HG02884 (cell line): Measurements from ENCODE around the gene AMBRA1.
"Not testable (repeated sequence)": the region's sequence is repeated elsewhere in the genome, so short reads cannot be mapped to it uniquely, and the experiment has no call there.

Source experiments
- ATAC-seq: cut with Tn5 transposase; IDR thresholded peaks from one replicate; pipeline ENCODE4 v1.9.1; 2021; ENCODE audit warnings: mild to moderate bottlenecking, moderate library complexity; ENCODE audit not compliant: unreplicated experiment

AMBRA1 gene

DNA sequence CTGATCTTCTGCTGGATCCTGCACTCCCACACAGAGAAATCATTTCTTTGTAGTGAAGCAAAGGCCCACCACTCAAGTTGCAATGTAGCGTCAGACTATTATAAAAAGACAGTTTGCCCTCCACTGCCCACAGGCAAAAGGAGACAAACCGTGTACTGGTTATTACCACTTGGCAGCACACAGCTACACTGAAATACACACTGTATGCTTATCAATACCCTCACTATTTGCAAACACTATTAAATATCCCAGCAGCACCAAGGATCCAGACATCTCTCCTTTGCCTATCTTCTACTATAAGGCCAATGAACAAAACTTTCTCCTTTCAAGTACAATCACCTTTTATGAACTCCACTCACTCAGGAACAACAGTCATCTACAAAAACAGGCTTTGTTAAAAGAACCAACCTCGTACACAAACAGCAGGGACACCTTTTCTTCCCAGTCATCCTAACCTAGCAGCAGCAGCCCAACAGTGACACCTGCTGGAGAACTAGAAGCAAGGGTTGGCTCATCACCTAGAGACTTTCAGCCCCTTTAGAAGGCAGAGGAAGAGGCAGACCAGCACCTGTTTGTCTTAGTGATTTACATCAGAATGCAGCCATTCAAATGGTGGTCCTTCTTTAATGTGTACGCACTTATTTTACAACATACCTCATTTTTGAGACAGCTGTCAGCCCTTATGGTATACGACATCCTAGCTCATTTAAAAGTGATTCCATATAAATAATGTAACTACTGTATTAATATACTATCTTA lies 56.1 kb downstream of the AMBRA1 start:
- no peak for ATAC-seq

DNA sequence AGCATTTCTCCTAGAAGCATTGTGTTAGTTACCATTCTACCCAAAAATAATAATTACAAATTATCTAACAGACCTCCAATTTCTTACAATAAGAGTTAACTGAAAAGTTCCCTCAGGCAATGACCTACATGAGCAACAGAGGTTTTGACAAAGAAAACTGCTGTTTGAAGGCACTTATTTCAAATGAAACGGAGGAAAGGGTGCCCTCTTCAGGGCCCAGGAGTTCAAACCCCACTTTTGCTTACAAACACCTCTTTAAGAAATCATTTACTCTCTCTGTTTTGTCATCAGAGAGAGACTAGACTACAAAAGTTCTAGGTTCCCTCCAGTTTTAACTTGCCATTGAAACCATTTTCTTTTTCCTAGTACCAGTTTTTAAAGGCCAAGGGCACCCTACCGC lies 56.7 kb downstream of the AMBRA1 start:
- no peak for ATAC-seq

DNA sequence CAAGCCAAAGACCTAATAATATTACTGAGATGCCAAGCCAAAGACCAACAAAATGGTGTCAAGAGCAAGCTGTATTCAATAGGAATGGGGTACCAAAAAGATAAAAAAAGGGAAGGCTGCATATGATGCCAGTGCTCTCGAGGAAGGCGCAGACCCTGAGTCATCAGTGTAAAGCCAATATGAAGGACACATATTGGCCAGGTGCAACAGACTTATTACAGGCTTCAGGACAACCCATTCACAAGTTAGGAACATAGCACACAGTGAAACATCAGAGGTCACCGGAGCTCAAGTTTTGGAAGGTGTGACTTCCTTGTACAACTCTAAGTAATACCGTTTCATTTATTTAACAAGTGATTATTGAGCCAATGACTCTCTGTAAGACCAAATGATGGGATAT lies 58.1 kb downstream of the AMBRA1 start:
- ATAC-seq, result no peak

DNA sequence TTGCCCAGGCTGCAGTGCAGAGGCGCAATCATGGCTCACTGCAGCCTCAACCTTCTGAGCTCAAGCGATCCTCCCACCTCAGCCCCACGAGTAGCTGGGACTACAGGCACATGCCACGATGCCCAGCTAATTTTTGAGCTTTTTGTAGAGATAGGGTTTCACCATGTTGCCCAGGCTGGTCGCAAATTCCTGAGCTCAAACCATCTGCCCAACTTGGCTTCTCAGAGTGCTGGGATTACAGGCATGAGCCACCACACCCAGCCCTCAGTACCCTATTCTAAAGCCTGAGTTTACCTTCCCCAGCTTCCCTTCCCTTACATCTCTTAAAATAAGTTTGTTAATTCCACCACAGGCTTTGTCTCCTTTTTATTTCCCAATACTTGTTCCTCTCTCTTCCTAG lies 59.1 kb downstream of the AMBRA1 start:
- no peak for ATAC-seq

DNA sequence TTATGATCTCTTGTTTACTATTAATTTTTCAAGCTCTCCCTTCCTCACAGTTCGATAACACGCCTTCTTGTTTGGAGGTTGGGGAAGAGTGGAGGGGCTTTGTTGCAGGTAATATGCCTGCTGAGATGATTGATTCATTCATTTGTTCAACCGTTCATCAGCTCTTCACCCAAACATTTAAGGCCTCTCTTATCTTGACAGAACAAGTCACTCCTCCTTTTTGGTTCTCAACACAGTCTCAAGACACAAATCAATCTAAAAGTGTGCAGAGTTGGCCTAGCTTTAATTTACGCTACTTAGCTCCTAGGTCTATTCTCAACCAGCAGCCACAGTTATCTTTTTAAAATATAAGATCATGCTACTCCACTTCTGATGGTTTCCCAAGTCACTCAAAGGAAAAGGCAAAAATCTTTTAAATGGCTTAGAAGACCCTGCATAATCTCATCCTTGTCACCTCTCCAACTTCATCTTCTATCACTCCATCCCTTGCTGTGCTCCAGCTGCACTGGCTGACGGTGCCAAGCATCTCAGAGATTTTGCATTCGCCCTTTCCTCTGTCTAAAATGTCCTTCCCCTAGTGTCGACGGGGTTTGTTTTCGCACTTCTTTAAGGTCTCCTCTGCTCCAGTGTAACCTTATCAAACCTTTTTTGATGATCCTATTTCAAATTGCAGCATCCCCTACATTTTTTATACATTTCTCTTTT lies 60.3 kb downstream of the AMBRA1 start:
- no peak for ATAC-seq

DNA sequence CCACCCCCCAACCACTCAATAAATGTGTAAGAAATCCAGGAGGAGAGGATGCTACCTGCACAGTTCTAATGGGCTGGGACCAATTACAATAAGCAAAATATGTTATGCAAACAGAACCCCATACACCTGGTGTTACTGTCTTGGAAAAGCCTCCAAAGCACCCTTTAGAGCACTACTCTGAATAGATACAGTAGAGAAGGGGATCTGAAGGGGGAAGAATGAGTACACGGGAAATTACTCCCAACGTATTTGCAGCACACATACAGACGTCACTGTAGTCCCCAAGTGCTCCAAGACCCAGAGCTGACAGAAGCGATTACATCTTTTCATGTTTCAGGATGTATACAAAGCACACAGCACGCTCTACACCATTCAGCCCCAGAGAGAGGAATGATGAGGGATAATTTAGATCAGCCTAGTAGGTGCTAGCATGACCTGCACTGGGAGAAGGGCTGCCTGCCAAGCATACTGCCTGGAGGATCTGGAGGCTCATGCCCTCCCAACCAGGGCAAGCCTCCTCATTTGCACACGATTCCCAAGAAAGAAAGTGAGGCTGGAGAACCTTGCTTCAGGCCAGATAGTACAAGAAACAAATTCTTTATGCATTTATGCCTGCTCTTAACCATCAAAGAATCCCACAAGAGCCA lies 63.8 kb downstream of the AMBRA1 start:
- no peak for ATAC-seq

DNA sequence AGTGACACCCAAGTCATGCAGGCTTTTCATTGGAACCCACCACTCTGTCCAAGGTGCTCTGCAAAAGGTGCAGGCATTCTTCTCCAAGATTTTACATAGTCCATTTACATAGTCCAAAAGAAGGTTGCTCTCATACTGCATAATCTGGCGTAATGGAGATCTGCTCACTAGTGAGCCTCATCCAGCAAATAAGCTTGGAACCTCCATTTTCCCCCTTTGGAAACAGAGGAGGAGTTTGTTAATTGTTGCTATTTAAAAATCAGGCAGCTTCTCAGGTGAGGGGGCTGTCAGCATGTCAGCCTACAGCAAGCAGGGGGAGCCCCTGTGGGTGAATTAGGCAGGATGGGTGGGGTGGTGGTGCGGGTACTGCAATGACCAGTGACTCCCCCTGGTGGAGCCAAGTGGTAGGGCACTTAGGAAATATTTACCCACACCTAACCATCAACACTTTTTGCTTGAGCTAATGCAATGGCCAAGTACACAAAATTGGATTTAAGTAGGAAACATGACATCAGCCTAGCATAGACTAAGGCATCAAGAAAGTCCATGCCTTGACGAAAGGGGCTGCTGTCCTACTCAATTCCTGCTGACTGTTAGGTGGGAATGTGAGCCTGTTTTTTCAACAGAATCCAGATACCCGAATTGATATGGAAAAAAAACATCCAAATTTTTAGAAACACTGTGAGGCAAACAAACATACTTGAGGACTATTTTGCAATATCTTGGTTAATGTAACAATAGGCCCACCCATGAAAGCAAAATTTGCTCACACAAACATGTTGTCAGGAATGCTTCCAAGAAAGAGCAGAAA lies 64.5 kb downstream of the AMBRA1 start:
- ATAC-seq, result no peak

DNA sequence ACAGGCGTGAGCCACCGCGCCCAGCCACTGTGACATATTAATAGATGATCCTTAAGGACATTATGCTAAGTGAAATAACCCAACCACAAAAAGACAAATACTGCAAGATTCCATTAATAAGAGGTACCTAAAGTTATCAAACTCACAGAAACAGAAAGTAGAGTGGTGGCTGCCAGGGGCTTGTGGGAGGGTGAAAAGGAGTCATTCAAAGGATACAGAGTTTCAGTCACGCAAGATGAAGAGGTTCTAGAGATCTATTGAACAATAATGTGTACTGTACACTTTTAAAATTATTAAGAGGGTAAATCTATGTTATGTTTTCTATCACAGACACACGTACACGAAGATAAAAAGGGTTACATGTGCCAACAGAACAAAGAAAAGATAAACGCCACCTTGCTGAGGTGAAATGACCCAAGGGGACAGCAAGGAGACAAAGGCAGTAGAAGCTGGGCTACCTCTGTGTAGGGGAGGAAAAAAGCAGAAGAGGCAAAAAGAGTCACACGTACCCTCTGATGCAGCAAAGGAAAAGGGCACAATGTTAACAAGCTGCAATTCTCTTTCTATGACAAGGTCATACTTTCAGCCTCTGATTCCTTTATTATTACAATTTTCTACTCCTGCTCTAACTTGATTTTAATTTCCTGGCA lies 65.3 kb downstream of the AMBRA1 start:
- ATAC-seq, result no peak

DNA sequence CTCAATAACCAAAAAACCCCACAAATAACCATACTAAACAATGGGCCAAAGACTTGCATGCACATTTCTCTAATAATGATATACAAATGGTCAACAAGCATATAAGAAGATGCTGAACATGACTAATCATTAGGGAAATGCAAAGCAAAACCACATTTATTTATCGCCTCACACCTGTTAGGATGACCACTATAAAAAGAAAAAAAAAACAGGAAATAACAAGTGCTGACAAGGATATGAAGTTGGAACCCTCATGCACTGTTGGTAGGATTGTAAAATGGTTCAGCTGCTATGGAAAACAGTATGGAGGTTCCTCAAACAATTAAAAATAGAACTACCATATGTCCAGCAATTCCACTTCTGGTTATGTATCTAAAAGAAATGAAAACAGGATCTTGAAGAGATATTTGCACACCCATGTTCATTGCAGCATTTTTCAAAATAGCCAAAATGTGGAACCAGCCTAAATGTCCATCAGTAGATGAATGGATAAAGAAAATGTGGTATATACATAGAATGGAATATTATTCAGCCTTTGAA lies 66.2 kb downstream of the AMBRA1 start:
- ATAC-seq, result no peak

DNA sequence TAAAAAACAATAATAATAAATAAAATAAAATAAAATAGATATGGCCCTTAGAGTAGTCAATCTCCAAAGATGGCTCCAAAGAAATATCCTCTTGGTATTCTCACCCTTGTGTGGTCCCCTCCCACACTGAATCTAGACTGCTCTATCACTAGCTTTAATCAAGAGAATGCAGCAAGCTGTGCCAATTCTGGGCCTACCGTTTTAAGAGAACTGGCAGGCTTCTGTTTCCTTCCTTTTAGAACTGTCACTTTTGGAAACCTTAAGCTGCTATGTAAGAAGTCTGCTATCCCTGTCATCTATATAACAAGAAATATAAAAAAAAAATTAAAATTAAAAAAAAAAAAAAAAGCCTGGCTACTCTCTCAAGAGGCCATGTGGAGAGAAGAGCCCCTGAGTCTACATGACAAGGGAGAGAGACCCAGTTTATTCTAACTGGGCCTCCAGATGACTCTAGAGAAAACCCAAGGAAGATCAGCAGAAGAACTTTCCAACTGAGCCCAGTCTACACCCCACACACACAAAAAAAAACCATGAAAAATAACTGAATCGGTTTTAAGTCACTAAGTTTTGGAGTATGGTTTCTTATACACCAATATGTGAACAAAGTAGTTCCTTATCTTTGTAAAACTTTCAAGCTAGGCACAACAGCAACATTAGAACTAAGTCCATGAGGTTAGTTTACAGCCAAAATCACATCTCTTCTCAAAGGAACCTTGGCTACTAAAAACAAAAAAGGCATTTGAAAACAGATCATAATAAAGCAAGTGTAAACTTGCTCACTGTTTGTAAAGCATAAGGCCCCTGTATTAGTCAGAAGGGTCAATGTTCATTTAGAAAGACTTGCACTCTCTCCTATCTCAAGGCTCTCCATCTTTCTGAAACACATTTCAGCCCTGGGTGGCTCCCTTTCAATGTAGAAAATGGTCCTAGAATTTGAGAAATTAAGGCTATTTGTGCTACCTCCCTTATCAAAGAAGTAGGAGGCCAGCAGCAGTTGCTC lies 67.3 kb downstream of the AMBRA1 start:
- no peak for ATAC-seq

DNA sequence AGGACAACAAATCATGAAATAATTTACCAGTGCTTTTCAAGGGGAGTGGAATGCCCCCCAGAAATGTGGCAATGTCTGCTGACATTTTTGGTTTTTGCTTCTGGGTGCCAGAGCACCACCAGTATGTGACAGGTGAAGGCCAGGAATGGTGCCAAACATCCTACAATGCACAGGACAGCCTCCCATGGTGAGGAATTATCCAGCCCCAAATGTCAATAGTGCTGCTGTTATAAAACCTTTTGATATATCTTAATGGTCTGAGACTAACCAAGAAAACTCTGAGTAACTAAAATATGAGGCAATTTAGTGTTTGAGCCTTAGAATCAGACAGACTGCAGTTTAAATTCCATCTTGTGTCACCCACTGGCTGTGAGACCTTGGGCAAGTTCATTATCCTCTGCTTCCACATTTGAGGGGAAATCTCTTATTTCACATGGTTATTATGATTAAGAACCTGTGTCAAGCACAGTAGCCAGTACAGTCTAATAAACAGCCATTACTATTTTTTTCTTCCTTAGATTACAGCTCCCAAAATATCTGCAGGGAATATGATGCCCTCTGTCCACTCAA lies 69.5 kb downstream of the AMBRA1 start:
- no peak for ATAC-seq

DNA sequence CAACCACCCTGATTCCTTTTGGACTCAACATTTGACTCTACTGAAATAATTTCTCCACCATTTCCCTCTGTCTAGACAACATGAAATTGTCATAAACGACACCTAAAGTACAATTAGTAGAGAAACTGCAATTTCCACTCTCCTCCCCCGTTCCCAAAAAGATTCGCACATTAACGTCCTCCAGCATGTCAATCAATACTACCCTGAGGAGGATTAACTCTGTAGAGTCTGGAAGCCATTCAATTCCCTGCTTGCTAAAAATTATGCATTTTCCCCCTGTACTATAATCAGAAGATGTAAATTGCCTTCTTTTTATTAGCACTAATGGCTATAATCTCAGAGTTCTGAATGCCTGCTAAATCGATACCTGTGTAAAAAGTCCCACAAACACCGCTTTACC lies 70.5 kb downstream of the AMBRA1 start:
- ATAC-seq, result no peak

DNA sequence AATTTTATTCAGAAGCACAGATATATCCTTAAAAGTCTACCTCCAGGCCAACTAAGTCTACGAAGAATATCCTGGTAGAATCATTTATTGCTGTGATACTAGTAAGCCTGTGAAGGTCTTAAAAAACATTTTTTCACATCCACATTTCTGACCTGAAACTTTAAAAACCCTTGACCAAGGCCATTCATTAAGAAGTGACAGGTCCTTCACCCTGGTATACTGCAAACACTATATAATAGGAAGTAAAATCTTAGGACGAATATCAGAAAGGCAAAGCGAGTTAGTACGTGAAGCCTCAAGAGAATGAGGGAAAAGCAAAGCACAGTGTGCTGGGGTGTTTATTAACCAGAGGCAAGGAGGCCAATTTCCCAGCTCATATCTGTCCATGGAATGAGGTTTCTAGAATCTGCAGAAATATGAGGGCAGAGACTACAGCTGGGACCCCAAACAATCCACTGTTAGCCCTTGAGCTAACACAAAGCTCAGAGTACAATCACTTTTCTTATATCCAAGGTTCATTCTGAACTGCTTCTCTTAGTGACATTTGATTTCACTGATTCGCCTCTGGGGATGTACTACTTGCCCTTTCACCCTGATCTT lies 71.0 kb downstream of the AMBRA1 start:
- ATAC-seq, result no peak

DNA sequence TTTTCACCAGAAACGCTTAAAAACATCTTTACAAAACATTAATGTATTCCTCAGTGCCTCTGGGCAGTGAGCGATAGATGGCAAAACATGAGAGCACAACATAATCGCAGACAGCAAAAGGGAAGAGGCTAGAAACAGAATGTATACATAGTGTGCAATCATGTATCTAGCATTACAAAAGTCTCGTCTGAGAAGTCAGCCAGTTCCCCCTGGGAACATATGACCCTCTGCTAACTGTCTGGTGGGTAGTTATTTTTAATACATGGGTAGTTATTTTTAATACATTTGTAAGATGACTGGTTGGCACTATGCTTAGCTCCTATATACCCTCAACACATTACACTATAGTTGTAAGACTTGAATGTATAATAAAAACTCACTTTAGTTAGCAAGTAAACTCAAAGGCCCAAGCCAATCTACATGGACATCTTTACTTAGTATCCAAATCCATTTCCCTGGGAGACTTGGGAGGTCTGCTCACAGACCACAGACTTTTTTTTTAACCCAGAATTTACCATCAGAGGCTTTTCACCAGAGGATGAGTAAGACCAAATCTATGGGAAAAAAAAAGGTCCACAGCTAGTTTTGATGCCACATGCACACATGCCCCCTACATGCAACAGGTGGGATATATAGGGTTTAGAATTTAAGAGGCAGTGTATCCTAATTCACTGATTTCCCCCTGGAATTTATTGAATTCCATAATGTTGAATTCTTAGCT lies 71.7 kb downstream of the AMBRA1 start:
- no peak for ATAC-seq

DNA sequence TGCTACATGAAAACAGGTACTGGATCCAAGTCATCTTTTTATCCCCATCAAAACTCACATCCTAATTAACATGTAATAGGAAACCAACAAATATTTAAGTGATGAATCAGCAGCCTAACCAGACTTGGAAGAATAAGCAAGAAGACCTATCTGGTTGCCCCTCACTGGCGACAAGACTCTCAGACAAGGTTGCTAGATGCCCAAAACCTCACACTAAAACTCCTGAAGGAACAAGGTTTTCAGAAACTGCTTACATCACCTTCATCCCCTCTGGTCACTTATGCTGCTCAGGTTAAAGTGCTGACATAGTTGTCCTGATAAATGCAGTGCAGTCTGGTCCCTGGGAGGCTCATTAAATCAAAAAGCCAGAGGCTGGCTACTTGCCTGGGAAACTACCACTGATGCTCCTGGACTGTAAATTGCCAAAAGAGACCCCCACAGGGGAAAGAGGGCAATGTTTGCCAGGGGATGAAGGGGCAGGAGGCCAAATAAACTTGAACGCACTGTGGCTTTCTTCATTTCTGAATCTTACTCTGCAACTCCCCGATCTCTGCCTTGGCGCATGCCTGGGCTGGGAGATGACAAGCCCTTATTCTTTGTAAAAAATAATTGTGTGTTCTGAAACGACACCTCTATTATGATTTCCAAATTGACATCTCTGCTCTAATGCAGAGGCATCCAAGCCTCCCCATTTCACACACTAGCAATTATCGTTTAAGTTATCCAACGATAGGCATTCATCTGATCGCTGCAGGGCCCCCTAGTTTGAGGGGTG lies 72.7 kb downstream of the AMBRA1 start:
- no peak for ATAC-seq

DNA sequence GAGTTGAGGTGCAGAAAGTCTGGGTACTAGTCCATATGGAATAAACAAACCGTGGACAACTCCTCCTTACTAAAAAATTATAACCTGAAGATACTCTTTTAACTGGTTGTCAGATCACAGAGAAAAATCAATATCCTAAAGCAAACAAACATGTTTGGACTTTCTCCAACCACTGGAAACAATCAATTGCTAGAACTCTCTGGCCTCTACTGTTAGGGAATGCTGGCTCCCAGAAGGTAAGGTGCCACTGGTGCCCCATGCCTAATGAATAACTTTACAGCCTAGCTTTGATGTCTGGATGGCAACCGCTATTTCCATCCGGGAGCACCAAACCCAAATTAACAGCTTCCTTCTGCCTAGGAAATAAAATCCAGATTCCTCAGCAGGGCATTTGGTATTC lies 74.5 kb downstream of the AMBRA1 start:
- ATAC-seq, result no peak

DNA sequence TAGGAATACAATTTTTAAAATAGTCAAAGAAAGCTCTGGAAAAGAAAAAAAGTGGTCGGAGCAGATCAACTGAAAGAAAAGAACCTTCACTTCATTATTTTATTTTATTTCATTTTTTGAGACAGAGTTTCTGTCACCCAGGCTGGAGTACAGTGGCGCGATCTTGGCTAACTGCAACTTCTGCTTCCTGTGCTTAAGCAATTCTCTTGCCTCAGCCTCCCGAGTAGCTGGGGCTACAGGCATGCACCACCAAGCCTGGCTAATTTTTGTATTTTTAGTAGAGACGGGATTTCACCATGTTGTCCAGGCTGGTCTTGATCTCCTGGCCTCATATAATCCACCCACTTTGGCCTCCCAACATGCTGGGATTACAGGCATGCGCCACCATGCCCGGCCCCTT lies 74.9 kb downstream of the AMBRA1 start:
- not testable (repeated sequence) for ATAC-seq
